Measurements from ENCODE around the gene POLR2H.

Gene POLR2H

GRCh38 chr3:184351511-184352148, 9.9 kb upstream of the POLR2H start:
- no peak overlapping the region for H3K4me3 ChIP-seq (ENCODE audit: low read depth, low read length)

- H3K4me3 ChIP-seq (ENCODE audit: low read depth, low read length) = no peak overlapping the region
Observed at GRCh38 chr3:184352149-184352785, 9.2 kb upstream of the POLR2H start.

GRCh38 chr3:184352897-184353545, 8.5 kb upstream of the POLR2H start:
- H3K4me3 ChIP-seq (ENCODE audit: low read depth, low read length) = no peak overlapping the region

GRCh38 chr3:184353546-184353941, 8.0 kb upstream of the POLR2H start:
- H3K4me3 ChIP-seq (ENCODE audit: low read depth, low read length) = no peak overlapping the region

- no peak overlapping the region for H3K4me3 ChIP-seq (ENCODE audit: low read depth, low read length)
Observed at GRCh38 chr3:184354121-184354728, 7.3 kb upstream of the POLR2H start.

GRCh38 chr3:184354754-184355153, 6.8 kb upstream of the POLR2H start:
- H3K4me3 ChIP-seq (ENCODE audit: low read depth, low read length) = no peak overlapping the region

- H3K4me3 ChIP-seq (ENCODE audit: low read depth, low read length) = no peak overlapping the region
Observed at GRCh38 chr3:184355261-184356040, 6.1 kb upstream of the POLR2H start.

GRCh38 chr3:184357248-184358123, 4.0 kb upstream of the POLR2H start:
- no peak overlapping the region for H3K4me3 ChIP-seq (ENCODE audit: low read depth, low read length)

- H3K4me3 ChIP-seq (ENCODE audit: low read depth, low read length) = no peak overlapping the region
Observed at GRCh38 chr3:184358124-184358767, 3.3 kb upstream of the POLR2H start.

GRCh38 chr3:184358921-184359350, 2.6 kb upstream of the POLR2H start:
- H3K4me3 ChIP-seq (ENCODE audit: low read depth, low read length) = no peak overlapping the region

GRCh38 chr3:184359610-184360009, 1.9 kb upstream of the POLR2H start:
- no peak overlapping the region for H3K4me3 ChIP-seq (ENCODE audit: low read depth, low read length)

- peak overlapping the region; percentile 87 for H3K4me3 ChIP-seq (ENCODE audit: low read depth, low read length)
Observed at GRCh38 chr3:184360070-184360928, 1.2 kb upstream of the POLR2H start.

- peak overlapping the region; percentile 87 for H3K4me3 ChIP-seq (ENCODE audit: low read depth, low read length)
Observed at GRCh38 chr3:184360929-184361531, 480 bp upstream of the POLR2H start.

GRCh38 chr3:184361932-184362667, 590 bp downstream of the POLR2H start:
- H3K4me3 ChIP-seq (ENCODE audit: low read depth, low read length) = peak overlapping the region; percentile 87

GRCh38 chr3:184362668-184363546, 1.4 kb downstream of the POLR2H start:
- H3K4me3 ChIP-seq (ENCODE audit: low read depth, low read length) = peak overlapping the region; percentile 87

GRCh38 chr3:184366619-184367289, 5.2 kb downstream of the POLR2H start:
- H3K4me3 ChIP-seq (ENCODE audit: low read depth, low read length) = no peak overlapping the region
